Liver (tissue), 3 donors: ENCODE results near the gene CELF5.

ENCODE experiments used
- GABPA ChIP-seq, 2 donors: IDR thresholded peaks in 1 of 2; conservative IDR thresholded peaks in 1 of 2; 2 replicates each; pipeline ENCODE4 v1.6.1; 2016; ENCODE audit warnings: antibody characterized with exemption in 2 of 2, mild to moderate bottlenecking in 1 of 2, moderate library complexity in 1 of 2
- RAD21 ChIP-seq, 2 donors: IDR thresholded peaks; 2 replicates each; pipeline ENCODE4 v1.6.1; 2016; ENCODE audit warnings: antibody characterized with exemption in 2 of 2, mild to moderate bottlenecking in 2 of 2
- SP1 ChIP-seq: IDR thresholded peaks from 2 replicates; pipeline ENCODE4 v1.6.1; 2018; ENCODE audit warnings: antibody characterized with exemption, mild to moderate bottlenecking
- TF ChIP-seq, protein P1 (sequence below): fragments of 150-350 bp; IDR thresholded peaks from 2 replicates; pipeline ENCODE4 v1.5.1; 2017; ENCODE audit warnings: improper control_type of control experiment, low read depth, low read length; ENCODE audit not compliant: missing input control
- TF ChIP-seq, protein P2 (sequence below): IDR thresholded peaks from 2 replicates; pipeline ENCODE4 v1.6.1; 2016; ENCODE audit warnings: antibody characterized with exemption, mild to moderate bottlenecking
- donor health status: healthy.
- donor health status: healthy.

DNA sequence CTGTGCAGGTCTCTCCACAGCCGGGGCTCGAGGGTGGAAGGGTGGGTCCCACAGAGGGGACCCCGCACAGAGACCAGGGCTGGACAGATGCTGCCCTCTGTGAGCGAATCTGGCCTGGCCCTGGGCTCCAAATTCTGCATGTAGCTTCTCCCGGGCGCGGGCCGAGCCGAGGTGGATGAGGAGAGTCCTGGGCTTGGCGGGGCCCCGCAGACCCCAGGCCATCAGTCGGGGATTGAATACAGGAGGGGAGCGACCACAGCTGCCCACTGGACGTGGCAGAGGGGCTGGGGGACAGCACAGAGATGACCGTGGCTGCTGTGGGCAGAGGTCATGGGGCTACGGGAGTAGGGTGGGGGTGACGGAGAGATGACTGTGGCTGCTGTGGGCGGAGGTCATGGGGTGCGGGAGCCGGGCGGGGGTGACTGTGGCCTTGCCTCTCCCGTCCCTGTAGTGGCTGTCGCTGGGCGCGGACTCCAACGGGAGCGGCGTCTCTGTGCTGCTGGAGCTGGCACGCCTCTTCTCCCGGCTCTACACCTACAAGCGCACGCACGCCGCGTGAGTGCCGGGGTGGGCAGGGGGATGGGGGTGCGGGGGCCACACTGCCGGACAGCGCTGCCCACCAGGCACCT, 23.3 kb upstream of the CELF5 start:
- no peak for TF ChIP-seq SP1
- TF ChIP-seq, protein P1, sequence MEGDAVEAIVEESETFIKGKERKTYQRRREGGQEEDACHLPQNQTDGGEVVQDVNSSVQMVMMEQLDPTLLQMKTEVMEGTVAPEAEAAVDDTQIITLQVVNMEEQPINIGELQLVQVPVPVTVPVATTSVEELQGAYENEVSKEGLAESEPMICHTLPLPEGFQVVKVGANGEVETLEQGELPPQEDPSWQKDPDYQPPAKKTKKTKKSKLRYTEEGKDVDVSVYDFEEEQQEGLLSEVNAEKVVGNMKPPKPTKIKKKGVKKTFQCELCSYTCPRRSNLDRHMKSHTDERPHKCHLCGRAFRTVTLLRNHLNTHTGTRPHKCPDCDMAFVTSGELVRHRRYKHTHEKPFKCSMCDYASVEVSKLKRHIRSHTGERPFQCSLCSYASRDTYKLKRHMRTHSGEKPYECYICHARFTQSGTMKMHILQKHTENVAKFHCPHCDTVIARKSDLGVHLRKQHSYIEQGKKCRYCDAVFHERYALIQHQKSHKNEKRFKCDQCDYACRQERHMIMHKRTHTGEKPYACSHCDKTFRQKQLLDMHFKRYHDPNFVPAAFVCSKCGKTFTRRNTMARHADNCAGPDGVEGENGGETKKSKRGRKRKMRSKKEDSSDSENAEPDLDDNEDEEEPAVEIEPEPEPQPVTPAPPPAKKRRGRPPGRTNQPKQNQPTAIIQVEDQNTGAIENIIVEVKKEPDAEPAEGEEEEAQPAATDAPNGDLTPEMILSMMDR: no peak
- TF ChIP-seq GABPA (IDR thresholded peaks at IDR 0.05 in 1 of 2, conservative IDR thresholded peaks at IDR 0.05 in 1 of 2): no peak
- no peak for TF ChIP-seq RAD21 (IDR thresholded peaks at IDR 0.05)
- TF ChIP-seq, protein P2, sequence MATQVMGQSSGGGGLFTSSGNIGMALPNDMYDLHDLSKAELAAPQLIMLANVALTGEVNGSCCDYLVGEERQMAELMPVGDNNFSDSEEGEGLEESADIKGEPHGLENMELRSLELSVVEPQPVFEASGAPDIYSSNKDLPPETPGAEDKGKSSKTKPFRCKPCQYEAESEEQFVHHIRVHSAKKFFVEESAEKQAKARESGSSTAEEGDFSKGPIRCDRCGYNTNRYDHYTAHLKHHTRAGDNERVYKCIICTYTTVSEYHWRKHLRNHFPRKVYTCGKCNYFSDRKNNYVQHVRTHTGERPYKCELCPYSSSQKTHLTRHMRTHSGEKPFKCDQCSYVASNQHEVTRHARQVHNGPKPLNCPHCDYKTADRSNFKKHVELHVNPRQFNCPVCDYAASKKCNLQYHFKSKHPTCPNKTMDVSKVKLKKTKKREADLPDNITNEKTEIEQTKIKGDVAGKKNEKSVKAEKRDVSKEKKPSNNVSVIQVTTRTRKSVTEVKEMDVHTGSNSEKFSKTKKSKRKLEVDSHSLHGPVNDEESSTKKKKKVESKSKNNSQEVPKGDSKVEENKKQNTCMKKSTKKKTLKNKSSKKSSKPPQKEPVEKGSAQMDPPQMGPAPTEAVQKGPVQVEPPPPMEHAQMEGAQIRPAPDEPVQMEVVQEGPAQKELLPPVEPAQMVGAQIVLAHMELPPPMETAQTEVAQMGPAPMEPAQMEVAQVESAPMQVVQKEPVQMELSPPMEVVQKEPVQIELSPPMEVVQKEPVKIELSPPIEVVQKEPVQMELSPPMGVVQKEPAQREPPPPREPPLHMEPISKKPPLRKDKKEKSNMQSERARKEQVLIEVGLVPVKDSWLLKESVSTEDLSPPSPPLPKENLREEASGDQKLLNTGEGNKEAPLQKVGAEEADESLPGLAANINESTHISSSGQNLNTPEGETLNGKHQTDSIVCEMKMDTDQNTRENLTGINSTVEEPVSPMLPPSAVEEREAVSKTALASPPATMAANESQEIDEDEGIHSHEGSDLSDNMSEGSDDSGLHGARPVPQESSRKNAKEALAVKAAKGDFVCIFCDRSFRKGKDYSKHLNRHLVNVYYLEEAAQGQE: no peak
